ENCODE results near the gene KMO. TPM values are rescaled to one million over a fixed set of nuclear protein-coding genes. Genes with fewer than 3 reads are reported as not detected.

KMO gene
- polyA plus RNA-seq, 4 donors, result 0.45 to 3.2 (median 1.3) TPM

Other genes starting within 250 kb of the KMO start
- under 1 TPM in 2 of 4 donors, not detected in 2; 0.15 to 0.74 TPM for gene RGS7, start 175.2 kb upstream of the KMO start, polyA plus RNA-seq
- 100 to 1,000 TPM in 1 of 4 donors, 10 to 100 TPM in 3; 69.4 to 108 (median 78.5) TPM for gene FH, start 12.6 kb upstream of the KMO start, polyA plus RNA-seq
- gene CHML, start 108.0 kb downstream of the KMO start, polyA plus RNA-seq, result 10 to 100 TPM in 1 of 4 donors, 1 to 10 TPM in 3; 1.3 to 16.0 (median 2.2) TPM
- gene OPN3, start 108.0 kb downstream of the KMO start, polyA plus RNA-seq, result 10 to 100 TPM in 1 of 4 donors, 1 to 10 TPM in 3; 5.0 to 27.9 (median 8.6) TPM
- under 1 TPM in 1 of 4 donors, not detected in 3; 0.09 TPM for gene WDR64, start 119.9 kb downstream of the KMO start, polyA plus RNA-seq